HG03280 (cell line): ENCODE measurements around the gene GSC2.

Source experiments
- ATAC-seq: cut with Tn5 transposase; IDR thresholded peaks from one replicate; pipeline ENCODE4 v1.9.1; 2021; ENCODE audit warnings: mild to moderate bottlenecking, moderate library complexity; ENCODE audit not compliant: unreplicated experiment

The GSC2 gene, protein sequence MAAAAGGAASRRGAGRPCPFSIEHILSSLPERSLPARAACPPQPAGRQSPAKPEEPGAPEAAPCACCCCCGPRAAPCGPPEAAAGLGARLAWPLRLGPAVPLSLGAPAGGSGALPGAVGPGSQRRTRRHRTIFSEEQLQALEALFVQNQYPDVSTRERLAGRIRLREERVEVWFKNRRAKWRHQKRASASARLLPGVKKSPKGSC

GRCh38 chr22:19149991-19150390 lies at the start of gene GSC2:
TSS of gene GSC2 (minus strand) at chr22:19150292. CDS start at chr22:19150283, 9 bp downstream.
- ATAC-seq, result no peak

- ATAC-seq, result no peak
Observed at GRCh38 chr22:19199479-19199878, 49.4 kb upstream of the GSC2 start.

DNA sequence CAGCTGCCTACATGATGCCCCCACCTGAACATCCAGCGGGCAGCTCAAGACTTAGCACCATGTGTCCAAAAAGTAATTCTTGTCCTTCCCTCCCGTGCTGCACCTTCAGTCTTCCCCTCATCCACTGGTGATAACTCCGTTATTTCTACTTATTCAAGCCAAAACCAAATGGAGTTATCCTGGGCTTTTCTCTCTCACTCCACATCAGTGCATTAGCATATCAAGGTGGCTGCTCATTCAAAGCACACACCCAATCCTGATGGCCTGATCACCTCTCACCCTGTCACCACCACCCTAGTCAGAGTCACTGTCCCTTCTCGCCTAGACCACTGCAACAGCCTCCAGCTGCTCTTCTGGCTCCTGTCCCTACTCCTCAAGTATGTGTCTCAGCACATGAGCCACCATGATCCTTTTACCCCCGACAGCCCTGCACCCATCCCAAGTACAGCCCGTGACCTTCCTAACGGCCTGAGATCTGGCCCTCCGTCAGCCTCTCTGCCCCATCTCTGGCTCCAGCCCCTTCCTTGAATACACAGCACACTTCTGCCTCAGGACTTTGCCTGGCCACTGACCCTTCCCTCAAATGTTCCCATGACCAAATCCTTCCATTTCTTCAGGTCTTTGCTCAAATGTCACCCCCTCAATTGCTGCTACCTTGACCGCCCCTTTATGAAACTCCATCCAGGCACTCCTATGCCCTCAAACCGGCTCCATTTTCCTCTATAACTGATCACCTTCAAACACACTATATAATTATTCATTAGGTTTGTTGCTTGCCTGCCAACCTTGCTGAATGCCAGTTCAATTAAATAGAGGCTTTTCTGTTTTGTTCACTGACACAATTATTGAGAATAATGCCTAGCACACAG lies 48.1 kb upstream of the GSC2 start:
- ATAC-seq, result no peak

DNA sequence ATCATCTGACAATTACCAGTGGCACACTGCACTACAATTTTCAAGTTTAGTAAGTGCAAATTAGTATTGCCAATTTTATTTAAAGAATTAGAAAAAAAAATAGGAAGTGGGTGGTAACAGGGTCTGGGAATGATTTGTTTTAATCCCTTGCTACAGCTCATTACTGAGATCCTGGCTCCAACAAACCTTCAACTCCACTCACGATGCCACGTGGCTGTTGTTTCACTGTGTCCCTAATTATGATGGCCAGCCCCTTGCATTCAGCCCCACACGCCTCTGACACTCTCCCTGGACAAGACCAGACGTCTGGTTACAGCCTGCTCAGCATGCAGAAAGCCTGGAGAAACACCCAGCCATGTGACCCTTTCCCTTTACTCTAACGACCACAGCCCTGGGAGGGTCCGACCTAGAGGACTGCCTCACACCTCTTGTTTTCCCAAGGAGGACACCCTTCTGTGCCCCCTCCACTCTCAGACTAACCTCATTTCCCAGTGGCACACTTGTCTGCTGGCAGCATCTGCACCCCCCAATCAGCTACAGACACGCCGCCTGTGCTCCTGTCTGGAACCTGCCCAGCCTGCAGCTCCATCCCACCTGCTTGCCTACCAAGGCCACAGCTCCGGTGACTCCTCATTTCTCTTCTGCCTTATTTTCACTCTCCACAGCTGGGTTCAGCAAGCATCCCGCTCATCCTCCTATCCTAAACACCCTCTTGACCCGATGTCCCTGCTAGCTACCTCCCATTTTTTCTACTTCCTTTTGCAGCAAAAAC lies 46.9 kb upstream of the GSC2 start:
- ATAC-seq, result no peak

GRCh38 chr22:19195796-19196731 lies 46.0 kb upstream of the GSC2 start:
- ATAC-seq, result no peak

DNA sequence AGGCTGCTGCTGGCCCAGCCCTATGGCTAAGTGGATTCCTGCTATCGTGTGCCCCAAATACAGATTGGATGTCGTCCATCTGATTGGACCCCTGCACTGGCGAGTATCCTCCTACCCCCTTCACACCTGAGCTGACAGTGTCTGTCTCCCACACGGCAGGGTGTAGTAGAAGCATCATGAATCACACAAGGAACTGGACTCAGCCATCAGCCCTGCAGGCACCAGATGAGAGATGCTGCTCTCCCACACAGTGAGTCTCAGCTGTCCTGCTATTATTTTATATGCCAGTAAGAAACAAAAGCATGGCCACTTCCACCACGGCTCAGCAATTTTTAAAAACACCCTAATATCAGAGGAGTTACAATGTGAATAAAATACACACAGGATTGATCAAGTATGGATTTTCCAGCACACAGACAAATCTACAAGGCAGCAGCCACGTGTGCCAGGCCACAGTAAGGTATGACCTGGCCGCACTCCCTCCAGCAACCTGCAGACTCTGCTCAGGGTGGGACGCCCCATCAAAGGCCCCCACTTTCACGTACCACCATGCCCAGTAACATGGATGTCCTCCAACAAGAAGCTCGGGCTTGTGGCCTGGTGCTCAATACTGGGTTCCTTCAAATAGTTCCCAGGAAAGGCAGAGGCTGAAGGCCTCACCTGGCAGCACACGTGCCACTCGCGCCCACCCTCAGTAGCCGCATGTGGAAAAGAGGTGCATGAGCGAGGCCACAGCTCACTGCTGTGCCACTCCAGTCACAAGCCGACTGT lies 44.9 kb upstream of the GSC2 start:
- ATAC-seq, result no peak

- ATAC-seq, result no peak
Observed at GRCh38 chr22:19193879-19194278, 43.8 kb upstream of the GSC2 start.

GRCh38 chr22:19187716-19188563 lies 37.8 kb upstream of the GSC2 start:
- no peak for ATAC-seq

- ATAC-seq, result no peak
Observed at GRCh38 chr22:19184276-19184997, 34.3 kb upstream of the GSC2 start.

DNA sequence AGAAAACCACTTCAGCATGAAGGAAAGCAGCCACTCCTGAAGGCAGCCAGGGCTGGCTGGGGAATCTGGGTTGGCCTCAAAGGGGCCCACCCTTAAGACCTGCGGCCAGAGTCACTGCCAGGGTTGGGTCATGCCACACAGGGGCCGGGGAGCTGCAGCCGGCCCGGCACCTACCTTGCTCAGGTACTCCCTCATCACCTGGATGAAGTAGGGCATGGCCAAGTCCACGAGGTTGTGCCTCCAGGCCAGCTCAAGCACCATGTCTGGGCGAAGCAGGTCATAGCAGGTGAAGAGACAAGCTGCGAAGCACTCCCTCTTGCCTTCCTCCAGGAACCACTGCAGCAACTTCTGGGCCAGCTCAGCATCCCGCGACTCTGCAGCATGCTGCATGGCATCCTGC lies 33.1 kb upstream of the GSC2 start:
- ATAC-seq, result no peak

DNA sequence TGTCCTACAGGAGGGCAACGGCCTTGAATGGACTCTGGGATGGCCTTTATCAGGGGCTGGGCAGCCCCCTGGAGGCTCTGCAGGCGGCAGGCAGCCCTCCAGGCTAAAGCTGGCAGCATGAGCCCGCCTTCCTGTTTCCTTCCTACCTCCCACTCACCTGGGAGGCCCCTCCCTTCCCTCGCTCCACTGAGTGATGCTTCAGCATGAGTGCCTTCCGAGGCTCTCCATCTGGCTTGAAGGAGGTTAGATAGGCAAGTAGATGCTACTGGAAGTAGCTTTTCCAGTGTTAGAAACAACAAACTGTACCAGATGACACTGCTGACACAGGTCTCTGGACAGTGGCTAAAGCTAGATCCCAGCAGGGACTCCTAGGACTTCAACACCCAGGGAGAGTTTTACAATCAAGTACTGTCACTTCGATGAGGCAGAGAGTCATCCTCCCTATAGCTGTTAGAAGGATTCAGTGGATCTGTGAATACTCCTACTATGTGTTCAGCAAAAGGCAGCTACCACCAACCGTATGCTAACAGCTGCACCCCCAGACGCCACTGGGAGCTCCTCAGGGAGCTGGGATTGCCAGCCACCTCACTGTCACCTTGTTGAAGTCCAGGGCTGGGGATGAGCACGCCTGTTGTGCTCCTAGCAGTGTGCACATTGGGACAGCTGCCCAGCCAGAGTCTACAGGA lies 32.5 kb upstream of the GSC2 start:
- no peak for ATAC-seq

DNA sequence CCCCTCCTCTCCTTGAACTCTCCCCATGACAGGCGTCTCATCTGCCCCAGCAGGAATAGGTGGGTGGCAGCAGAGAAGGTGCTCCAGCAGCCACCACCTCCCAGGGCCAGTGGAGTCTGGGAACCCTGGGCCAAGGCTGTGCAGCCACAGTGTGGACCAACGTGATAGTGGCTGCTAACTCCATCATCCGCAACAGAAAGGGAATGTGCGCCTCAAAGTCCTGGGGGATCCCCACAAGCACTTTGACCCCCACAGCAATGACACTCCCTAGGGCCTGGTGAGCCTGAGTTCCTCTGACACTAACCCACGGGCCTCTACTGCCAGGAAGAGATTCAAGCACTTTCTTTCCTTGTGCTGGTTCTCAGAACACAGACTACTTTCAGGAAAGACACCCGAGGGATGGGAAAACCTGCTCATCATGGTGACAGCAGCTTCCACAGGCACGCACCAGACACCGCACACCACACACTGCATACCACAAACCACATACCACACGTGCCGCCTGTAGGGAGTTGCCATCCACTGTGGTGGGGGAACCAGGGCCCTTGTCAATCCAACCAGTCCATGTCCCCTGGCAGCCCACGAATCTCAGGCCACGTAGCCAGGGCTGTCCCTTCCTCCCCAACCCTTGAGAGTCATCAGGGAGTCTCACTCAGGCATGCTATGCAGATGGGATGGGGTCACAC lies 31.8 kb upstream of the GSC2 start:
- ATAC-seq, result no peak

- no peak for ATAC-seq
Observed at GRCh38 chr22:19180740-19181410, 30.8 kb upstream of the GSC2 start.

DNA sequence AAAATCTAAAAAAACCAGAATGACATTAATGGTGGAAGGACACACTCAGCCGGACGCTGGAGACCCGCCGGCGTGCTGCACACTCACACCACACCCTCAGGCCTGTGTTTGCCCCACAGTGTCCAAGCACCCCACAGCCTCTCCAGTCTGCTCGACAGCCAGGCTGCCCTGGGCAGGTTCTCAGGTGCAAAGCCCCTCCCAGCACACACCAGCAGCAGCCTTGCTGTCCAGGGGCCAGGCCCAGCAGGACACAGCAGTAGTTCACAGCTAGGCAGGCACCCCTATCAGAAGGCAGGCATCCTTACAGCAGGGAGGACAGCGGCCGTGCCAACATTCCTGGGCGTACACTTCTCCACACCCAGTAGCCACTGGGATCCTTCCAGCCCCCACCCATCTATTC lies 30.1 kb upstream of the GSC2 start:
- ATAC-seq, result no peak

- ATAC-seq, result peak; percentile 34
Observed at GRCh38 chr22:19179497-19180048, 29.5 kb upstream of the GSC2 start.
